Adipose tissue (tissue), 3 donors: ENCODE data around the gene SHH. TPM values are rescaled to one million over a fixed set of nuclear protein-coding genes. Genes with fewer than 3 reads are reported as not detected.

ENCODE experiments used
- H3K27ac ChIP-seq: one replicate; pipeline ENCODE4 v1.5.1; 2013; ENCODE audit warnings: low read depth, low read length
- WGBS, 3 donors: extraction: QIAGEN DNeasy Blood & Tissue Kit; methylation state at CpG; one replicate each; pipeline ENCODE4 v1.1.7; 2013; 5-methylcytosine and 5-hydroxymethylcytosine counted together
- polyA plus RNA-seq, 3 donors: library from polyadenylated mRNA; stranded (reverse); fragments of 200-250 nt; gene quantifications; one replicate each; pipeline ENCODE4 v1.2.3, GENCODE V29; 2013
- donor health status: healthy with polysubstance abuse.
- donor health status: Bipolar disorder and iron deficiency.
- donor health status: healthy.

Gene SHH
- polyA plus RNA-seq, 3 donors = 0.01 to 0.25 (median 0.22) TPM

DNA sequence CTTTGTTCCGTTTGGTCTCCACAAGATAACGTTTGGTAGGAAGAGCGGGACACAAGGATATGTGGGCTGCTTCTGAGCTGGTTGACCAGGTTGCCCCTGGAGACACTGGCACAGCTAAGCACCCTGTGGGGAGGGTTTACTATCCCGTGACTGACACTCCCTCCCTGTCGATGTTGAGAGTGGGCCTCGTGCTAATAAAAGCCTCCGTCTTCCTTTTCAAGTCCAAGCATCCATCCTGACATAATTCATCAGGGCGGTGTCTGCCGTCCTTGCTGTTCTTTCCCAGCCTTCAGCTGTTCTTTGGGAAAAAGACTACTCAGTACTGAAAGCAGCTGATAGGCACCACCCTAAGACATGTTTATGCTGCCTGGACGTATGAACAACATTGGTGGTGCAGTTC, 49.6 kb downstream of the SHH start:
- 67 to 74% (median 72%) methylated on average over 10 of the region's 10 CpGs for WGBS, 3 donors
- no peak overlapping the region for H3K27ac ChIP-seq

DNA sequence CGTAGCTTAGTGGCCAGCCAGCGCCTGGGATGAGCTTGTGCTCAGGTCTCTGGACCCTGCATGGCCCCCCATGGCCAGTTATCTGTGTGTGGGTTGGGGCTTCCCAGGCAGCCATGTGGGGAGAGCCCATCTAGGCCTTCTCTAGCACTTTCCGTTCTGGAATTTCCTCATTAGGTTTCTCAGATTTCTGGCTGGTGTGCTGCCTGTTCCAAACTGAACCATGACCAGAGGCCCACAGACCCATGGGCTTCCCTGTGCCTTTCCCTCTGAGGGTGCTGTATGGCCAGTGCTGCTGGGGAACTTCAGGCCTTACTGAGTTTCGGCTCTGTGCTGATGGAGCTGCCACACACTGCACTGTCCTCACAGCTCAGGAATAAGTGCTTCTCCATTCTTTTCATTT, 50.2 kb downstream of the SHH start:
- 84 to 95% (median 92%) methylated on average over 4 of the region's 4 CpGs for WGBS, 3 donors
- no peak overlapping the region for H3K27ac ChIP-seq

GRCh38 chr7:155761162-155761561, 51.1 kb downstream of the SHH start:
- WGBS, 3 donors = 81 to 95% (median 81%) methylated on average over 5 of the region's 5 CpGs
- no peak overlapping the region for H3K27ac ChIP-seq

DNA sequence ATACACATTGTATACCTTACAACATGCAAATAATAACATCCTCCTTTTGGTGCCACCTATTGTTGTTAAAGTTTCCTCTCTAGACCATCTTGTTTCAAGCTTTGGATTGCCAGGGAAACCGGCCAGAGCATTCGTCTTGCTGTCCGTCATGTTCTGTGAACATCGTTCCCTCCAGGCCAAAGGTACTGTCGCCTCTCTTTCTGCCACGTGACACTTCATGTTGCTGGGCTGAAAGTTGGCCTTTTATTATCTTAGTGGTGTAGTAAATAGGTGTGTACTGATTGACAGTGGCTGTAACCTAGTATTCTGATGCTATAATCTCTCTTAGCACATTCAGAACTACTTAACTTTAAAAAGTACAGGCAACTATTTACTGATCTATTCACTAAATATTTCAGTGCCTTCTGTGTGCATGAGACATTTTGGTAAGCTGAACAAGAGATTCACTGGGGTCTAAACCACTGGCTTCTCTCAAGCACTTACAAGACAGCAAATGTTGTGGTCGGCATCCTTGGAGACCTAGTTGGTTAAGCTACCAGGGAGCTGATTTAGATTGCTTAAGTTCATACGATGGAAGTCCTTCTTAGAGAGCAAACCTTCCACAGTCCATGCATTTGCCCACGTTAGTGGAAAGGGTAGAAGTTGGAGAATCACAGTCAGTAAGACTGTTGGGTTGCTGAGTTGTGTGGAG, 52.4 kb downstream of the SHH start:
- H3K27ac ChIP-seq = no peak overlapping the region
- 82 to 87% (median 84%) methylated on average over 9 of the region's 9 CpGs for WGBS, 3 donors

- no peak overlapping the region for H3K27ac ChIP-seq
- WGBS, 3 donors = 91 to 92% (median 91%) methylated on average over 10 of the region's 10 CpGs
Measured at GRCh38 chr7:155758348-155758747, 53.9 kb downstream of the SHH start.

- WGBS, 3 donors = 87 to 92% (median 90%) methylated on average over 9 of the region's 9 CpGs
- H3K27ac ChIP-seq = no peak overlapping the region
Measured at GRCh38 chr7:155756322-155756721, 55.9 kb downstream of the SHH start.

- 50 to 93% (median 85%) methylated on average over 3 of the region's 3 CpGs for WGBS, 3 donors
- no peak overlapping the region for H3K27ac ChIP-seq
Measured at GRCh38 chr7:155755026-155755425, 57.2 kb downstream of the SHH start.

DNA sequence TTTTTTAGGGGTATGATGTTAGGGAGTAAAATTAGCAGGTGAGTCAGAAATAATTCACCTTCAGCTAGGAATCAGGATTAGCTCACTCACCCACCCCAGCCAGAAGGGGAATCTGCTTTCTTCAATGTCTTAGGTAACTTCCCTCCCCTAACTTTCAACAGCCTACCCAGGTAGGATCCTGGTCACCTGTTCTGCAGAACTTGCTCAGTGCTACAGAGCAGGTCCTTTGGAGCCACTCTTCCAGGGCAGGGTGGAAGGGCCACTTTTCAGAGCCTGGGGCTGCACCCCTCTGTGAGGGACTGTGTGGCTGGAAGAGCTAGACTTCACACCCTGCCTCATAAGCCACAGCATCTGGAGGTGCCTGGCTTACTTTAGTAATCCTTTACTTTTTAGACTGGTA, 58.1 kb downstream of the SHH start:
- H3K27ac ChIP-seq = no peak overlapping the region

- 71 to 75% (median 75%) methylated on average over 10 of the region's 10 CpGs for WGBS, 3 donors
- H3K27ac ChIP-seq = no peak overlapping the region
Measured at GRCh38 chr7:155753446-155753965, 58.8 kb downstream of the SHH start.

- 69 to 89% (median 74%) methylated on average over 9 of the region's 9 CpGs for WGBS, 3 donors
- H3K27ac ChIP-seq = no peak overlapping the region
Measured at GRCh38 chr7:155752756-155753445, 59.4 kb downstream of the SHH start.

DNA sequence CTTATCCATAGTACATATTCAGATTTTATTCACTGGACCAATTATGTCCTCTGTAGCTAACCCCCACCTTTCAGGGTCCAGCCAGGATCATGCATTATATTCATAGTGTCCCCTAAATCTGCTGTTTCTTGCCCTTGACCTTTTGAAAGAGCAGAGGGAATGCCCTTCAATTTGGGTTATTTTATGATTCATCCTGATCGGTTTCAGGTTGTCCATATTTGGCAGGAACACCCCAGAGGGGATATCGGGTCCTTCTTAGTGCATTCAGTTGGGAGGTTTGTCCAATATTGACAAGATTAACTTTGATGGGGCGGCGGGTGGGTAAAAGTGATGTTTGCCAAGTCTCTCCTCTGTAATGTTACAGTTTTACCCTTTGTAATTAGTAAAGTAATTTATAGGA, 60.9 kb downstream of the SHH start:
- WGBS, 3 donors = 81 to 90% (median 88%) methylated on average over 4 of the region's 4 CpGs
- H3K27ac ChIP-seq = no peak overlapping the region

DNA sequence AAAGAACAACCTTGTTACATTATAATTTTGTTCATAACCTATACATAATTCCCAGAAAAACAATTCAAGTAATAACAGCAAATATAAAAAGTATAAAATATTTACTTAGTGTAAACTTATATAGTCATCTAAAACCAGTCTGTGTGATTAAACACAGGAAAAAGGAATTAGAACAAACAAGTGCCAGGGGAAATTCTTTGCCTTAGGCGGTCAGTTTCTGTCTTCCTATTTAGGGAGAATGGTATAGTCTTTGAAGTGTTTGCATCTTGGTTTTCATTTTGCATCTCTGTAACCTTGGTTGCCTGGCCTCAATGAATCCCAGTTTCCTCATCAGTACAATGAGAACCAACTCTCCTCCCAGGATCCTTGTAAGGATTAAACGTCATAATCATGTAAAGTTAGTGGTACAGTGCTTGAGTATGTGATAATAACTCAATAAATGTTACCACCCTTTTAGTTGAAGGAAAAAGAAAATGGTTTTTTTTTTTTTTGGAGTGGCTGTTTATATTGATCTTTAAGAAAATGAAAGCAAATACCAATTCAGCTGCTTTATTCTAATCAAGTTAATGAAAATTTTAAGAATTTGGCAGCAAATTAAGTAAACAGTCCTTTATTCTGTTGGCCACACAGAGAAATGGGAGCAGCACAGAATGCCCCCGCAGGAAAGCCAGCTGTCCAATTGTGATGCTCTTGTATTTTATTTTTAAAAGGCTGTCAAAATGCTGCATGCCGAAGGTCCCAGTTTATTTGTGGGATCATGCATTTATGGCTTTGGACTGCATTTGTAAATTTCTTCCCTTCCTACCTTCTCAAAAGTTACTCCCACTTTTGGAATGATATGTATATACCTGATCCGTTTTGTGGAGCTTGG, 61.8 kb downstream of the SHH start:
- no peak overlapping the region for H3K27ac ChIP-seq
- WGBS, 3 donors = 79 to 87% (median 81%) methylated on average over 5 of the region's 5 CpGs

Other genes with a start within 250 kb of the SHH start
- 10 to 100 TPM; 10.6 to 18.9 (median 12.6) TPM for gene RBM33, start 167.8 kb downstream of the SHH start, polyA plus RNA-seq